ENCODE results near the gene TBL3.

DNA sequence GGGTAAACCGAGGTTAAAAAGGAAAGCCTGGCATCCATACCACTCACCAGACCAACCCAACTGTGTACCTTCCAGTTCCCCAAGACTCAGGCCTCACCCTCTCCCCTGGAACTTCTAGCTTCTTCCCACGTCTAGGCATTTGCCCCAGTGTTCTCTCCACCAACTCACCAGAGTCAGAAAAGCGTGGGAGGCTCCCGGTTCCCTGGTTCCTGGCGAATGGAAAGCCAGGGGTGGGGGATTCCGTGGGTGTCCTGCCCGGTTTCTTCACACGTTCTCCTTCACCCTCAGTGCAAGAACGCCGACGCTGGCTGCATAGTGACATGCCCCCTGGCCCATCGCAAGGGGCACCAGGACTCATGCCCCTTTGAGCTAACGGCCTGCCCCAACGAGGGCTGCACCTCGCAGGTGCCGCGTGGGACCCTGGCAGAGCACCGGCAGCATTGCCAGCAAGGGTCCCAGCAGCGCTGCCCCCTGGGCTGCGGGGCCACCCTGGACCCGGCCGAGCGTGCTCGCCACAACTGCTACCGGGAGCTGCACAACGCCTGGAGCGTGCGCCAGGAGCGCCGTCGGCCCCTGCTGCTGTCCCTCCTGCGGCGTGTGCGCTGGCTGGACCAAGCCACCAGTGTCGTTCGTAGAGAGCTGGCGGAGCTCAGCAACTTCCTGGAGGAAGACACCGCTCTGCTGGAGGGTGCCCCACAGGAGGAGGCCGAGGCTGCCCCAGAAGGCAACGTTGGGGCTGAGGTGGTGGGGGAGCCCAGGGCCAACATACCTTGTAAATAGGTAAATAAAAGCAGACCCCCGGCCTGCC is 3.5 kb upstream of the TBL3 start:
- TF ChIP-seq, protein P1, sequence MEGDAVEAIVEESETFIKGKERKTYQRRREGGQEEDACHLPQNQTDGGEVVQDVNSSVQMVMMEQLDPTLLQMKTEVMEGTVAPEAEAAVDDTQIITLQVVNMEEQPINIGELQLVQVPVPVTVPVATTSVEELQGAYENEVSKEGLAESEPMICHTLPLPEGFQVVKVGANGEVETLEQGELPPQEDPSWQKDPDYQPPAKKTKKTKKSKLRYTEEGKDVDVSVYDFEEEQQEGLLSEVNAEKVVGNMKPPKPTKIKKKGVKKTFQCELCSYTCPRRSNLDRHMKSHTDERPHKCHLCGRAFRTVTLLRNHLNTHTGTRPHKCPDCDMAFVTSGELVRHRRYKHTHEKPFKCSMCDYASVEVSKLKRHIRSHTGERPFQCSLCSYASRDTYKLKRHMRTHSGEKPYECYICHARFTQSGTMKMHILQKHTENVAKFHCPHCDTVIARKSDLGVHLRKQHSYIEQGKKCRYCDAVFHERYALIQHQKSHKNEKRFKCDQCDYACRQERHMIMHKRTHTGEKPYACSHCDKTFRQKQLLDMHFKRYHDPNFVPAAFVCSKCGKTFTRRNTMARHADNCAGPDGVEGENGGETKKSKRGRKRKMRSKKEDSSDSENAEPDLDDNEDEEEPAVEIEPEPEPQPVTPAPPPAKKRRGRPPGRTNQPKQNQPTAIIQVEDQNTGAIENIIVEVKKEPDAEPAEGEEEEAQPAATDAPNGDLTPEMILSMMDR (optimal IDR thresholded peaks at IDR 0.05 in 1 of 3, IDR thresholded peaks at IDR 0.05 in 1 of 3, conservative IDR thresholded peaks at IDR 0.05 in 1 of 3; ENCODE audit: extremely low read depth in 1 of 3, insufficient read depth in 2 of 3, low read length in 3 of 3): no peak
- no peak for TF ChIP-seq EZH2 (IDR thresholded peaks at IDR 0.05; ENCODE audit: low read length)

Data from keratinocyte (primary cell).